NCI-H69 (cell line): ENCODE measurements around the gene JARID2.

Experiments
- DNase-seq: peaks from one replicate; lab custom pipeline; 2025; lab: John Stamatoyannopoulos, UW

The JARID2 gene

GRCh38 chr6:15547400-15547799, 301.5 kb downstream of the JARID2 start:
- DNase-seq: peak; percentile 47

GRCh38 chr6:15549371-15549770, 303.5 kb downstream of the JARID2 start:
- DNase-seq: no peak

GRCh38 chr6:15550546-15551123, 304.8 kb downstream of the JARID2 start:
- no peak for DNase-seq

DNA sequence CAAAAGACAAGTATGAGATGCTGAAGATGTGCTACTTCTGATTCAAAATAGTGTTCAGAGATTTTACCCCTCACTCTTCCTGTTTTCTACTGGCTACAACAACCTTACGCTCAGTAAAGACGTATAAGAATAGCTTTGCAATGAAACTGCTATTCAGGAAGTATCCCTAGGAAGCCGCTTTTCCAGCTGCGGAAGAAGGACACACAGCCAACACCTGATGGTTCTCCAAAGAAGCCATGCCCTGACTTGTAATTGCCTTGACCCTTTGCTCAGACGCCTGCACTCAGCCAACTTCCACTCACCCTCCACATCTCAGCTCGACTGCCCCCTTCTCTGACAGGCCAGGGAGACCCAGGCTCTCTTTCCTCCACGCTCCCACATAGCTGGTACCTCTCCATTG, 305.4 kb downstream of the JARID2 start:
- no peak for DNase-seq

- peak; percentile 85 for DNase-seq
Measured at GRCh38 chr6:15551798-15552197, 305.9 kb downstream of the JARID2 start.

- peak; percentile 15 for DNase-seq
Measured at GRCh38 chr6:15553031-15553430, 307.2 kb downstream of the JARID2 start.

DNA sequence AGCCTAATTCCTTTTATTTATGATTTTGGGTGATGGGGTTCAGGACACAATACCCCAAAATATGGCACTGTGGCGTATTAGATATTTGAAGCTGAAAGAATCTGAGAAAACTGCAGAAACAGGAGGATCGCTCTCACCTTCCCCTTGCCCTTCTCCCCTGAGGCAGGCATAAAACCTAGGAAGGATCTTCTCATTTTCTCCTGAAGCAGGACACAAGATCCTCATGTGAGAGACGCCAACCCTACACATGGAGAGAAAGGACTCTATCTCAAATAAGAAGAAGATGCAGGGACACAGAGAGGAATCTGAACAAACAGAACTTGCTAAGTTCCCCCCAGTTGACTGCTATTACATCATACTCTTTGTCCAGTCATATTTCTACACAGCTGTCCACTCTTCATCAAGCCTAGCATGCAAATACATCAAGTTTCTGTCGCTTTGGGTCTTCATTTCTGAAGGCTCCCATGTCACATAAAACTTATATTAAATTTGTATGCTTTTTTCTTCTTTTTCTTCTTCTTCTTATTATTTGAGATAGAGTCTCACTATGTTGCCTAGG, 307.9 kb downstream of the JARID2 start:
- DNase-seq: no peak

- DNase-seq: no peak
Measured at GRCh38 chr6:15554728-15555100, 308.8 kb downstream of the JARID2 start.

GRCh38 chr6:15555101-15556038, 309.5 kb downstream of the JARID2 start:
- DNase-seq: no peak

GRCh38 chr6:15556711-15557110, 310.8 kb downstream of the JARID2 start:
- no peak for DNase-seq

- DNase-seq: no peak
Measured at GRCh38 chr6:15557174-15557573, 311.3 kb downstream of the JARID2 start.

DNA sequence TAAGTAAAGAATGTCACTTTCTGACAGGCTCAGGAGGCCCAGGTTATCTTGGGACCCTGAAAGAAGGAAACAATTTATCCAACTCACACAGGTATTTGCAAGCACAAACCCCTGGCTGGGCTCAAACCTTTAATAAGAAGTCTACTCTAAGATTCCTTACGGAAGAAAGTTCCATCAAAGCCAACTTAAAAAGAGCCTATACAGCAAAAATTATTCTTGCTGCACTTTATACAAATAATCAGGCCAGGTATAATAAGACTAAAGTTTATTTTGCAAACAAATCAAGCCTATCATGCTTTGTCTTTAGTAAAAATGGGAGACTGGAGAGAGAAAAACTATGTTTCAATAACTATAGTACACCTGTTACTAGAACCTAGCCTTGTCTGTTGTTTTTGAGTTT, 314.8 kb downstream of the JARID2 start:
- DNase-seq: no peak

- no peak for DNase-seq
Measured at GRCh38 chr6:15561447-15562199, 315.8 kb downstream of the JARID2 start.

- DNase-seq: no peak
Measured at GRCh38 chr6:15562977-15563376, 317.1 kb downstream of the JARID2 start.

- DNase-seq: no peak
Measured at GRCh38 chr6:15569035-15569995, 323.4 kb downstream of the JARID2 start.

DNA sequence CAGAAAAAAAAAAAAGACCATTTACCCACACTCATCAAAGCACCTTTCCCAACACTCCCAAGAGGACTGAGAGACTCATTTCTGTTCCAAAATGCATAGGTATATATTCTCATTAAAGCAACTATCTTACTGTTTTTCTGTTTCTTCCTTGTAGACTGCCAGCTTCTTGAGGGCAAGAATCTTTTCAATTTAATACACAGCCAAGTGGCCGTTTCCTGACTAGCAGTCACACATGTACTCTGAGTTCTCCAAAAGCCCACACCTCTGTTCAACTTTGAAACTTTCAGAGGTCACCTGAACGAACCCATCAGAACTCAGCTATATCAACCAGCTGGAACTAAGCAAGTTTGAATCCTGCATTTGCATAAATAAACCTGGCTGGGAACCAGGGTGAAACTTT, 324.3 kb downstream of the JARID2 start:
- no peak for DNase-seq
